ENCODE results near the gene APOO.

- TF ChIP-seq CTCF (IDR thresholded peaks at IDR 0.05; ENCODE audit: low read length): no peak
- no peak for TF ChIP-seq EZH2 (IDR thresholded peaks at IDR 0.05; ENCODE audit: borderline replicate concordance, low read length)
Measured at GRCh38 chrX:23883737-23884354, 23.9 kb downstream of the APOO start.

Measured in OCI-LY1 (cell line).